Ureter (tissue), 1 donor: ENCODE measurements around the gene EME1. TPM values are rescaled to one million over a fixed set of nuclear protein-coding genes. Genes with fewer than 3 reads are reported as not detected.
"Not testable (repeated sequence)": the region's sequence is repeated elsewhere in the genome, so short reads cannot be mapped to it uniquely, and the experiment has no call there.

Experiments used
- DNase-seq: peaks from one replicate; pipeline ENCODE4 v3.0.0-alpha.2; 2020; ENCODE audit warnings: low spot score
- total RNA-seq: library from RNA; stranded (reverse); gene quantifications from one replicate; pipeline ENCODE4 v1.2.4, GENCODE V29; 2023
- donor health status: DM: yes; HTN: yes; CAD: no.

The EME1 gene, protein sequence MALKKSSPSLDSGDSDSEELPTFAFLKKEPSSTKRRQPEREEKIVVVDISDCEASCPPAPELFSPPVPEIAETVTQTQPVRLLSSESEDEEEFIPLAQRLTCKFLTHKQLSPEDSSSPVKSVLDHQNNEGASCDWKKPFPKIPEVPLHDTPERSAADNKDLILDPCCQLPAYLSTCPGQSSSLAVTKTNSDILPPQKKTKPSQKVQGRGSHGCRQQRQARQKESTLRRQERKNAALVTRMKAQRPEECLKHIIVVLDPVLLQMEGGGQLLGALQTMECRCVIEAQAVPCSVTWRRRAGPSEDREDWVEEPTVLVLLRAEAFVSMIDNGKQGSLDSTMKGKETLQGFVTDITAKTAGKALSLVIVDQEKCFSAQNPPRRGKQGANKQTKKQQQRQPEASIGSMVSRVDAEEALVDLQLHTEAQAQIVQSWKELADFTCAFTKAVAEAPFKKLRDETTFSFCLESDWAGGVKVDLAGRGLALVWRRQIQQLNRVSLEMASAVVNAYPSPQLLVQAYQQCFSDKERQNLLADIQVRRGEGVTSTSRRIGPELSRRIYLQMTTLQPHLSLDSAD
- total RNA-seq: 0.94 TPM

DNA sequence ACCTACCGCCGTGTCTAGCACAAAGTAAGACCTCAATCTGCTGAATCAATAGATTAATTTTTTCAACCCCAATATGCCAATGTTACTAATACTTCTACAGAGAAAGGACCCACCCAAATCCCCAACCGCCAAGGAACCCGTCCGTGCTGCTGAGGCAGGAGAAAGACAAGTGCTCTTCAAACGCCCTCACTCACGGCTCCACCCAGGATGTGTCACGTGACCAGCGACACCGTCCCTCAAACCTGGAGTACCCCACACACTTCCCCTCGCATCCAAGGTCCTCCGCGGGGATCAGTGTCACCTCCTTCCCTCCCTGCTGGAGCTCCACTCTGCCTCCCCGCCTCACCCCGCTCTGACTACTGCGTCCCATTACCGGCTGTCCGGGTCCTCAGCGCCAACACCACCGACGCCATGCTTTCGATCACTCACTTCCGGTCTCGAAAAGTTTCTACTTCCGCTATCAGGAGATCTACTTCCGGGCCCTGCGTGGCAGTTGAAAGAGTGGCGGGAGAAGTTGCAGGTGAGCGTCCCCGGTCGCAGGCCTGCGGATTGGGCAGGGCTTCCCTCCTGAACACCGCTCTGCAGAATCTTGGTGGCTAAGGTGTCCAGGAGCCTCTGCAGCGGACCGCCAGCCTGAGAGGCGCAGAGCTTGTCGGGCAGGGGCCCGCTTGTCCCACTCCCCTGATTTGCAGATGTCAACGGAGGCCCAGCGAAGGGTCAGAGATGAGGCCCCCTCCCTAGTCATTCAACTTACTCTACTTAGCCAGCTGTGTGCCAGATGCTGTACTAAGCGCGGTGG, at the start of gene EME1, which contains the start of gene MRPL27:
Gene EME1, plus strand, starts transcription at position 472 of the 799 bp plus-strand sequence. CDS start 1,980 bp downstream, outside the sequence.
Gene MRPL27, minus strand, starts transcription at position 427 of the 799 bp plus-strand sequence. Its CDS starts 14 bp downstream, at position 413.
- DNase-seq: peak; percentile 87

DNA sequence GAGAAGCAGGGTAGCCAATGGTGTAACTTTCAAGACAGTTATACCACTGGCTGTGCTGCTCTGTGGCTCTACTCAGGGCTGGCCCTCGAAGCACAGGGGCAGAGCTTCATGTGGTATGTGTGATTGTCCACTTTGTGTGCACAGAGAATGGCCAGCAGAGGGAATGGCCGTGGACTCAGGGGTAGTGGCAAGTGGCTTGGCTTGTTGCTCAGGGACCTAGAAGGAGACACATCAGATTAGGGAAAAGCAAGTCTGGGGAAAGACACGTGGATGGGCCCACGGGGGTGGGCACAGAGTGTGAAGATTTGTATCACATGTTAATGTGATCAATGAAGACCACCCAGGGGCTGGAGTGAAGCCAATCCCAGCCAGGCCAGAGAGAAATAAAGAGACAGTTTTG, 47.1 kb upstream of the EME1 start:
- DNase-seq: no peak

DNA sequence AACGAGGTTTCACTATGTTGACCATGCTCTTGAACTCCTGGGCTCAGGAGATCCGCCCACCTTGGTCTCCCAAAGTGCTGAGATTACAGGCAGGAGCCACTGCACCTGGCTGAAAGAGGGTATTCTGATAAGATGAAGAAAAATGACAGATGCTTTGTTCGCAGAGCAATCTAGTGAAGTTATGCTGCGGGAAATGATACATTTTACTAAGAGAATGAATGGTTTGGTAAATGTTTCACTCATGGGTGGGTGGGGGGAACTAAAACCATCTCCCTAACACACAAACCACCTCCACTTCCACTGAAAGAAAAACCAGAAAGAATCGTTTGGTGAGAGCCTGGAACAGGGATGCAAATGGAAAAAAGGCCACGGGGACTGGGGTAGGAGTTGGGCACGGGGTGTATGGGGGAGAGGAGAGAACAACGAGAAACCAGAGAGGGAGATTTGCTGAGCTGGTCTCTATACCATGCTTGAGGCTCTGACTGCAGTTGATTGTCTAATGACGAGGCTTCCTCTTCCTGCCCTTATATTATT, 46.1 kb upstream of the EME1 start:
- DNase-seq: no peak

DNA sequence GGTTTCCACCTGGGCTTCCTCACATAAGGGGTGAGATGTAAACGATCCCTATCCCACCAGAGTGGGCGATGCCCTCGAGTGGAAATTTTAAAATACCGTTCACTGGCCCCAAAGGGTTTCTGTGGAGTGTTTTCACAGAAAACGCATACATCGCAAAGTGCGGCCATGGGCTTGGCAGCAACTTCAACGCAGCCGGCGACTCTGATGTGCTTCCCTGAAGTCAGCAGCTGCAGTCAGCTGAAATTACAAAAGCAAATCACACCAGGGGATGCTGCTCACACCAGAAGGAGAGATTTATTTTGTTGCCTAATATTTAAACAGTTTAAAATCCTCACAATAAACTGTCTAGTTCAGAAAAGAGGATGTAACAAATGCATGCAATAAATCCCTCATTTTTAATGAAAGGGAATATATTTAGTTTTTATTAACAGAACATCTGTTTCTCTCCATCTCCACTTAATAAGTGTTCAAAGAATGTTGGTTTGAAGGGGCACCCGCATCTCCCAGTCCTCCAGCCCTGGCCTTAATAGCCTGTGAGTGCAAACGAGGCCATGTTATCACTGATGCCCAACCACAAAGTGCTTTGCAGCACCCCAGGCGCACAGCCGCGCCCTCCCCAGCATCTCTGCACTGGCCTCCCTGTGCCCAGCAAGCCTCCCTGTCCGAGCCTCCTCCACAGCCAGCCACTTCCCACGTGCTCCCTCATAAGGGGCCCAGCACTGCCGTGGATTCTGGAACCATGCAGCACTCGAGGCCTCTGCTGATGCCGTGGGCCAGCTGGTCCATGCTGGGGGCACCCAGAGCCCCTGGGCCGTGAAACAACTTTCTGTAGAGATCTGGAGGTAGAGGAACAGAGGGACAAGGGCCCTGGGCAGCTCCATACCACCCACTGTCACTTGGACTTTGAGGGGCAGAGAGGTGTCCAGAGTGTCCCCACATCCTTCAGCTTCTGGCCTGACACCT, 44.4 kb upstream of the EME1 start:
- DNase-seq: no peak

GRCh38 chr17:50329716-50330115, 43.3 kb upstream of the EME1 start:
- DNase-seq: no peak

DNA sequence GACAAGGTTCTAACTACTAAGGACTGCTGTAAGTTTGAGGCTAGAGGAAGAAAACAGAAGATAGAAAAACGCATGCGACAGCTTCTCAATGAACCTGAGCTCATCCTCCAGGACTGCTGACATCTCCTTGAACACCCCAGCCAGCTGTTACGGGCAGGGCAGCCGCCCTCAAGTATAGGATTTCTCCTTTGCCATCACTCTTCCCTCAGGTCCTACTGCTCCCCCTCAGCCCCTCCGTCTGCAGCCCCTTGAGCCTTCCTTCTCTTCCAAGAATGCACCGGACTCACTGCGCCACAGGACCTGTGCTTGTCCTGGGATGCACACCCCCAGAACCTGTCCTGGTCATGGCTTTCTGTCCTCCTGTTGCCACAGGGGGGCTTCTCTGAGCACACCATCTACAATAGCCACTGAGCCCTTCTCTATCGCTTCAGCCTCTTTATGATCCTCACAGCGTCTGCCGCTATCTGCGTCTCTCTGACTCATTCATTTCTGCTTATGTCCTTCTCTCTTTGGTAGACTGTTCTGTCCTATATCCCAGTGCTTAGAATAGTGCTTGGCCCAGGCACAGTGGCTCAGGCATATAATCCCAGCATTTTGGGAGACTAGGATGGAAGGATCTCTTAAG, 42.8 kb upstream of the EME1 start:
- DNase-seq: no peak

- no peak for DNase-seq
Observed at GRCh38 chr17:50331085-50331791, 41.8 kb upstream of the EME1 start.

DNA sequence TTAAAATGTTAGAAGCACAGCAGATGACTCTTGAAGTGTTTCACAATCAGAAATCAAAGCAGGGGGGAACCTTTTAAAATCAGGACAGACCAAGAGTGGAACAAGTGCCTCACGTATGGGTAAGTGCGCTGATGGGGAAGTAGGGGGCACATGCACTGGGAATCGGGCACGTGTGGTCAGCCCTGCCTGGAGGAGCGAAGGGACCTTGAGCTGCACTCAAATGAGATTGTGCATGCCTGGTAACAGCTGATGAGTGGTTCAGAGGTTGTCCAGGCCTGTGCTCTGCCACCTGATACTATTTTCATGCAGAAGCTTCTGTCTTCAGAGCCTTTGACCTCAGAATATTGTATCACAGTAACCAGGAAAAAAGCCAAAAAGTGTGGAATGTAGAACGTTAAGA, 40.8 kb upstream of the EME1 start:
- DNase-seq: no peak

DNA sequence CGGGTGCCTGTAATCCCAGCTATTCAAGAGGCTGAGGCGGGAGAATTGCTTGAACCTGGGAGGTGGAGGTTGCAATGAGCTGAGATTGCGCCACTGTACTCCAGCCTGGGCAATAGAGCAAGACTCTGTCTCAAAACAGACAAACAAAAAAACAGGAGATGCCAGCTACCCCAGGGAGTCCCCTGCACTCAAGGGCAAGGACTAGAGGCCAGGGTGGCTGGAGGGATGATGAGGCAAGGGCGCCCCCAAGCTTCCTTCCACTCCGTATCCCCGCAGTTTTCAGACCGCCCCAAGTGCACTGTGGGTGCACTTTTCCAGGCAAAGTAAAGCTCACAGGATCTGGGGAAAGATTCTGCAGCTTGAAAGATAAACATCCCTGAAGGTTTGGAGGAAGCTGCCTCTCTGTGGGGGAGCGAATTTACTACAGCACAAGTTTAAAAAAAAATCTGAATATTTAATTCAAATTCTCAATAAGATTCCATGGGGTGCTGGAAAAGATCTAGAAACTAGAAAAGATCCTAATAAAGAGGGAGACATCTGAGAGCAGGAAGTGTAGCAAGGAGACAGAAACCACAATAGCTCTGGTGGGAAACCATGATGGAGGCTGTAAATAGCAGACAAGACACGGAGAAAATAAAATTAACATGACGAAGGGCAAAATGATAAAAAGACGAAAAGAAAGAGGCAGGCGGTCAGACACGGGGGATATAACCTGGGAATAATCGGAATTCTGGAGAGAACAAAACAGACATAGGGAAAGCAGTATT, 39.6 kb upstream of the EME1 start:
- DNase-seq: not testable (repeated sequence)

GRCh38 chr17:50337956-50338355, 35.1 kb upstream of the EME1 start:
- DNase-seq: no peak

DNA sequence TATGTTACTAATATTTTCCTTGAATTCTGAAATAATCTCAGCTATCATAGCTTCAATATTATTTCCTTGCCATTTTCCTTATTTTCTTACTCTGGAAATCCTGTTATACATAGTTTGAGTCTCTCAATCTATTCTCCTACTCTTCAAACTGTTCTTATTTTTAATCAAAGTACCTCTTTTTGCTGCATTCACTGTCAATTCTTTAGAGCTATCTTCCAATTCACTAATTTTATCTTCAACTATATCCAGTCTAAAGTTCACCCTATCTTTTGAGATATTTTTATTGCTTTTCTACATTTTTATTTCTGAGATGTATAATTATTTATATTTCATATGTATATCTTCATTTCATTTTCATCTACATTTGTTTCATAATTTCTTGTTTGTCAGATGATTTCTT, 34.4 kb upstream of the EME1 start:
- no peak for DNase-seq

DNA sequence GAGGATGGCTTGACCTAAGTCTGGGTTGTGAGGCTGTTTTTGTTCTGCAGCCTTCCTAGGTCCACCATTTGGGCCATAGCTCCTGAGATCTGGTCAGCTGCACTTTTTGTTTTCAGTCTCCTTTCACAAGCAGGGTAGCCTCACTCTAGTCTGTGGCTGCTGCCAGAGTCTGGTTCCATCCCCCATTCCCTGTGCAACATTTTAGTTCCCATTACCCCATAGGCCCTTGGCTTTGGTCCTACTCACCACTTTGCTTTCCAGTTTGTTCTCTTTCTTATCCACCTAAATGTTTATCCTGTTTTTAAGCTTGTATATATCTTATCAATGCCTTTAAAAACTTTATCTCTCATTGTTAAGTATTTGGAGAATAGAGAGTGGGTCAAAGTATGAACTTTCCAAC, 33.6 kb upstream of the EME1 start:
- no peak for DNase-seq

GRCh38 chr17:50344731-50345365, 28.2 kb upstream of the EME1 start:
- DNase-seq: no peak

GRCh38 chr17:50345432-50346312, 27.4 kb upstream of the EME1 start, which contains the start of gene XYLT2:
Gene XYLT2, plus strand, starts transcription at chr17:50346126. Its CDS starts 15 bp downstream, at chr17:50346141.
- peak; percentile 86 for DNase-seq

- peak; percentile 64 for DNase-seq
Observed at GRCh38 chr17:50346313-50347116, 26.5 kb upstream of the EME1 start.

DNA sequence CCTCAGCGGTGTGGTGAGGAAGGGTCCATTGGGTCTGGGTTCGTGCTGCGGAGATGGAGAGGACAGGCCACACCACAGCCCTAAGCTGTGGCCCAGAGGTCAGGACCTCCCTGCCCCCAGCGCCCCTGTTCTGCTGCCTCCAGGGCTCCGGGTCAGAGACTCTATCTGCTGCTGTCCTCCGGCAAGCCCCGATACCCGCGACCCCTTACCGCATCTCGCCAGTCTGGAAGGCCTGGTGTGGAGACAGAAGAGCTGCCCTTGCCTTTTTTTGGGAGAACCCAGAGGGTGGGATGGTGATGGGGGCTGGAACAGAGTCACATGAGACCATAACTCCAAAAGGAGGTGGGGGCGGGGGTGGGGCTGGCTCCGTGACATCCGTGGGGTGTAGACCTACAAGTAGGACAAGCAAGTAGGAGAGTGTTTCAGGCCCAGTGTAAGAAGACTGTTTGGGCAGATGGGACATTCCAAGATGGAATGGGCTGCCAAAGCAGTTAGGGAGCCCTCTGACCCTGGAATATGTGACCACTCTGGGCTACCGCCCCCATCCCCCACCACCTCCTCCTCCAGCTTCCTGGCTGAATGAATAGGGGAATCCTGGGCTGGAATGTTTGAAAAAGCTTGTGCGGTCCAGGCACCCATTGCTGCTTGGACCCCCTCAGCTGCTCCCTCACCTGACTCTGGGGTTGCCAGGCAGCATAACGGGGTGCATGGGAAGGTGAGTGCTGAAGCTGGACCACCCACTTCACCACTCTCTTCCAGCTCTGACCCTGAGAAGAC, 25.7 kb upstream of the EME1 start:
- no peak for DNase-seq
